A172 (cell line): ENCODE results near the gene NOS1AP. TPM values are rescaled to one million over a fixed set of nuclear protein-coding genes. Genes with fewer than 3 reads are reported as not detected.

Source experiments
- DNase-seq: peaks from one replicate; pipeline ENCODE4 v3.0.0-alpha.2; 2015; ENCODE audit warnings: low spot score
- total RNA-seq: library from RNA; depleted of rRNA; stranded (reverse); fragments of >200 nt; shearing (Covaris generic); gene quantifications from 2 replicates; pipeline ENCODE4 v1.2.3, GENCODE V29; 2014

The NOS1AP gene
- total RNA-seq, 1 experiment from 2014 or later, result 2.4 TPM

DNA sequence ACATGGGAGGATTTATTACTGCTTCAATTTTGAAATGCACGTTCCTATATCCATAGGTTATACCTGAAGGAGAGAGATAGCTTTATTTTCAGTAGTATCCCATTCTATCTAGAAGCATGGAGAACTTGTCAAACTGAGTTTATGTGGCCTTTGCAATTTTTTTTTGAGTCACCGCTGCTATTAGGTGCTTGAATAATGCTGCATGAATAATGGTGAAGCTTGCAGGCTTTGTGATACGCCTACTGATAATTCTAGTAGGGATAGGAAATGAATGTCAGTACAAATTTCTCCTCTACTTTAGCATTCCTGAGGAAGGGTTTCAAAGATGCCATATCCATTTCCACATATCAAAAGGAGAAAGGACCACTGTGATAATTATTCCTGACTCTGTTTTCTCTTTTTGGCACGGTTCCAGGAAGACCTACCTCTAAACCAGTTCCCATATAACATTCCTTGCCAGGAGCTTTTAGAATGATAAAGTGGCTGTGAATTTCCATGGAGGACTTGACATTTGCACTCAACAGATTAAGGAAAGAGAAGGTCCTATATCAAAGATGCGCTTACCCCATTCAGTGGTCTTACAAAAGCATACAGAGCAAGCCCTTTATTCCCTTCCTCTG is 223.7 kb downstream of the NOS1AP start:
- no peak for DNase-seq

DNA sequence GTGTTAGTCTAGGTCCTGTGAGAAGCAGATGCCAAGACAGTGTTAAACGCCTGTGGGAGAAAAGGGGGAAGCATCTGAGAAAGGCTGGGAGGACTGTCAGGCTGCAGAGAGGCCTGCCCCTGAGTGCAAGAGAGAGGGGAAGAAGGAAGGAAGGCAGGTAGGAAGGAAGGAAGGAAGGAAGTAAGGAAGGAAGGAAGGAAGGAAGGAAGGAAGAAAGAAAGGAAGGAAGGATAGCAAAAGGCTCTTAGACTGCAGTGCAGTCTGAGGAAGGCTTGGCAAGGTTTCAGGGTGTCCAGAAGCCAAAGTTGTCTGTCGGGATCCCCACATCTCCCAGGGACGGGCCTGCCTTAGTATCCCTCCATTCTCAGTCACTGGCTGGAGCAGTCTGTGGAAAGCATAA is 224.5 kb downstream of the NOS1AP start:
- no peak for DNase-seq

DNA sequence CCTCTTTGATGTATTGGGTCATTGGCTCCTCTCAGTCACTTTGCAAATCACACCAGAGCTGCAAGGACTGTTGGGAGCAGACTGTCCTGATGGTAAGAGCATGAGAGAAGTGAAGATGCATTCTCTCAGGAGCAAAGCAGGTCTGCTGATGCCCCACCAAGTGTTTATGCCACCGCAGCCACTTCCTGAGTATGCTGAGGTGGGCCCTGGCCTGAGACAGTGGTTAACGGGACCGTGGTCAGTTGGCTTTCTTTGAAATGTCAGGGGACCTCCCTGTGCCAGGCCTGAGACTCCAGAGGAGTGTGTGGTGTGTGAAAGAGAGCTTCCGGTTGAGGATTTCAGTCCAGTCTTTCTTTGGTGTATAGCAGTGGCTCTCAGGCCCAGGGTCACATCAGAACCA is 227.7 kb downstream of the NOS1AP start:
- DNase-seq, result no peak

DNA sequence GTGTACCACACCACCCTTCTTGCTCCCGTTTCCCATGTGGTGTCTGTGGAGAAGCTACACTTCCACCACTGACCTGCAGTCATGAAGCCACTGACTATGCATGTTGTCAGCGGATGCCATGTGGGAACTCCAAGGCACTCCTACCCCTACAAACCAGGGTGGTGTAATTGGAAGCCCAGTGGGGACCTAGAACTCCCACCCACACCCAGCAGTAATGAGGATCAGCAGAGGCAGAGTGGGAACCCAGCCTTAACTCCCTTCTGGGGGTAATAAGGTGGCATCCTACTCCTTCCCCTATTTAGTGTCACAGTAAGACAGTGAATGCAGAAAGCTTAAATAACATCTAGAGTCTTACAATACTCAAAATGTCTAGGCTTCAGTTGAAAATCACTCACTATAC is 228.8 kb downstream of the NOS1AP start:
- DNase-seq, result no peak

DNA sequence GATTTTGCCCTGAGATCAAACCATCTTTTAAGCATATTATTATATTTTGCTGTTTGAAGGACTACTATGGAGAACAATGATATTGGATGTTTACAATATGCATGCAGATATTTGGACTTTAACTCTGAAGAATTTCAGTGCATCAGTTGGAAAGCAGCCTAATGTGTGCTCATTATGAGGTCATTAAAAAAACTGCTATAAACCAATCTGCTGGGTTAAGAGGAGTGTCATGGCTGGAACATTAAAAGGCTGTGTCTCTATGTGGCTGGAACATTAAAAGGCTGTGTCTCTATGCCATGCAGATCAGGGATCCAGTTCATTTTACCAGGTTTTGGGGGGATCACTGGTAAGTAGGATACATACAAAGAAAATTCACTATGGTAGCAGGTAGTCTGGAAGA is 229.5 kb downstream of the NOS1AP start:
- DNase-seq, result no peak

DNA sequence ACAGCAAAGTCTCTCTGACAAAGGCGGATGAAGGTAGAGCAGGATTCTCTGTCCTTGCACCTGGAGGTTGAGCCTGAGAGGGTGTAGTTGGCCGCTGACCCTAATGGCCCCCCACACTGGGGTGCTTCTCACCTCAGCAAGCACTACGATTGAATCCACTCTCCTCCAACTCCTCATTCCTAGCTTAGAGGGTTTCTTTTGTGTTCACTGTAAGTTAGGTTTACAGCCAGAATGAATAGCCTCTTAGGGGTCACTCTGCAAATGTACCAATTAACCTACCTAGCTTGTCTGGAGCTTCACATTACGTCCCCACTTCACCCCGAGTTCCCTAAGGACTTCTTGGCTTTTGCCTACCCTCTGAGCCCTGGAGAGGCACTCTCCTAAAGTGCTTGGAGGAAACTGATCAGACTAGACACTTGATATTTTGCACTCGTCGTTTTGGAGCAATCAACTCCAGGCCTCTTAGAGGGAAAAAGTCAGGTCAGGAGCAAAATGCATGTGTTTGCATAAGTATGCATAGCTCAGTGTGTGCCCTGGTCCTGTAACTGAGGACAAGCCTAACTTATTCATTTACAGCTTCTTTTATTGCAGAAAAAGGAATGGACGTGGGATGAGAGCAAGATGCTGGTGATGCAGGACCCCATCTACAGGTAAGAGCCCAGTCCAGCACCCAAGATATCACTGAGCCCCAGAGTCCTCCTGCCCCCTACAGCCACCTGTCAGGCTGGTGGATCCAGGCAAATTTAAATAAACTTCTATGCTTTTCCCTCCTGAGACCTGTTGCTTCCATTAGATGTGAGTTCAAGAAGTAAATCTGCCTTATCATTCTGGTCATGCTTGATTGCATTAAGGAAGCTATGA is 230.8 kb downstream of the NOS1AP start:
- DNase-seq, result no peak

DNA sequence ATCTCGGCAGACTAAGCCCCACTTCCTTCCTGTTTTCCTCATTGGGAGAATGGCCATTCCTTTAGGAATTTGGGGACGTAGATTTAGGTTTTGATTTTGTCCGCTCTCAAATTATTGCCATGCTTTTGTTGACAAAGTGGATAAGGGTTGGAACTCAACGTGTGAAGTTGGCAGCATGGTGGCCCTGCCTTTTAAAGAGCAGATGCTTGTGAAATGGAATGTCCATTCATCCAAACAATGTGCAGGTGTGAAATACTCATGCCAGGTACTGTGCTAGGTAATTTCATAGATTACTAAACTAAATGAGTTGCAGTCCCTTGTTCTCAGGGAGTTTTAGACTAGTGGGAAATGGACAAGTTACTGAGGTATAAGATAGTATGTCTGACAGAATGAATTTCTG is 232.2 kb downstream of the NOS1AP start:
- no peak for DNase-seq

DNA sequence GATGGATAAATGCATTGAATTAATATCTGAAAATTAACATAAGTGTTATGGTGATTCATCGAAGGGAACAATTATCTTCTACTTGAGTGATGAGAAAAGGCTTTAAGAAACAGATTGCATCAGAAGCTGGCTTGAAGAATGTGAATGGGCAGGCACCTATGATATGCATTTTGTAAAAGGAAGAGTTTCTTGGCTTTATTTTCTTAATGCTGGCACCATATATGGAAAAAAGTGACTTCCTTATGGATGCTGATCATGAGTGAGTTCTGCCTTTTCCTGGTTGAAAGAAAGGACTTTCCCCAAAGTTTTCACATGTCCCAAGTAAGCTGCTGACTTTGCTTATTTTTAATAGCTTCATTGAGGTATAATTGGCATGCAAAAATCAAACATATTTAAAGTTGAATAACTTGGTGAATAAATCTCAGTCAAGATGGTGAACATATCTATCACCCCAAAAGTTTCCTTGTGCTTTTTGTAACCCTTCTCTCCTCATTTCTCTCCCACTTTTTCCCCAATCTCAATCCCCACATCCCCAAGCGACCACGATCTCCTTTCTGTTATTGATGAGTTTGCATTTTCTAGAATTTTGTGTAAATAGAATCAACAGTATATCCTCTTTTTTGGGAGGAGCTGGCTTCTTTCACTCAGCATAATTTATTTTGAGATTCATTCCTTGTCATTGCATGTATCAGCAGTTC is 233.0 kb downstream of the NOS1AP start:
- no peak for DNase-seq

DNA sequence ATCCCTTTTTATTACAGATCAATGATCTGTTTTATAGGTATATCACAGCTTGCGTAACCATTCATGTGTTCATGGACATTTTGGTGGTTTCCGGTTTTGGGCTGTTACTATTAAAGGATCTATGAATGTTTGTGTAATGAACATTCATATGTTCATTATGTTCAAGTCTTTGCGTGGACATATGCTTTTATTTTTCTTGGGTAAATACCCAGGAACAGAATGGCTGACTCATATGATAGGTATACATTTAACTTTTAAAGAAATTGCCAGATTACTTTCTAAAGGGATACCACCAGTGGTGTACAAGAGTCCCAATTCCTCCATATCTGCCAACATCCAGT is 233.5 kb downstream of the NOS1AP start:
- no peak for DNase-seq

DNA sequence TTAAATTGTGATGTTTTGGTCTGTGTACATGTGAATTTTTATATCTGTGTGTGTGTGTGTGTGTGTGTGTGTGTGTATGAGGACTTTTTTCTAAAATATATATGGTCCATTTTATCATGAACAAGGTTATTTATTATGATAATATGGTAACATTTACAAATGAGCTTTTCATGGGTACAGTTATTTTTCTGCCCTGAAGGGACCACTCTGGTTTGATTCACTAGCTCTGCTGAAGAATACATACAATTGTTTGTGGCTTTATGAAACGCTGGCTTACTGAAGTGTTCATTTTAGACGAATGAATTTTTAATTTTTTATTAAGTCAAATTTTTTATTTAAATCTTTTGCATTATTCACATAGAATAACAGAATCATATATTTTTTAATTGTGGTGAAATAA is 235.2 kb downstream of the NOS1AP start:
- no peak for DNase-seq

DNA sequence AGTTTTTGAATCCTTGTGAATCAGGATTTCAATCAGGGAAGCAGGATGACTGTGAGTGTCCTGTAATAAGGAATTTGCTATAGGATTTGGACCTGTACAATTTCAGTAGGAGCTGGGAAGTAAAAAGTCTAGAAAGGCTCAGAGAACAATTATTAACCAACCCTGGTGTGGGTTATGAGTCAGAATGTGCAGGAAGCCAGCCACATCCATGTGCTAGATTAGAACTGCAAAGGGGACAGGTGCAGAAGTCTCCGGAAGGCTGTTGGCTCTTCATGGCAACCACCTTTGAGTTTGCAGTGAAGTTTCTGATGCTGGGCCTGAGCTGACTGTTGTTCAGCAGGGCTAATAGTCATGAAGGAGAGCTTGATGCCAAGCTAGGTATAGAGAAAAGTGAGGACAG is 236.5 kb downstream of the NOS1AP start:
- peak; percentile 38 for DNase-seq

DNA sequence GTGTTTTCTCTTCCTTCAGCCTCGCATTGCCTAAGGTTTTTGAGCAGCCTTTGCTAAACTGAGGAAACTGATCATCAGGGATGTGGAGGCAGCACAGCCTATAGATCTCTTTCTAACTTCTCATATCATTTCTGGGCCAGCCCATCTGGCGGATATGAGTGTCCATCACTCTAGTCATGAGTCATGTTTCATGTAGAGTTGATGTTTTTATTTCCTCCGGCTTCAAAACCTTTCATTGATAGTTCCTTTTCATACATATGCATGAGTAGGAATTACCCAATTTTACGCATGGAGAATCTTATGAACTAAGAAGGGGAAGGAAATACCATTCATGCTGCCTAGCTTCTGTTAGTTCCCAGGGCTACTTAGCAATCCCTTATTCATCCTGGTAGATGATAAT is 240.8 kb downstream of the NOS1AP start:
- no peak for DNase-seq

DNA sequence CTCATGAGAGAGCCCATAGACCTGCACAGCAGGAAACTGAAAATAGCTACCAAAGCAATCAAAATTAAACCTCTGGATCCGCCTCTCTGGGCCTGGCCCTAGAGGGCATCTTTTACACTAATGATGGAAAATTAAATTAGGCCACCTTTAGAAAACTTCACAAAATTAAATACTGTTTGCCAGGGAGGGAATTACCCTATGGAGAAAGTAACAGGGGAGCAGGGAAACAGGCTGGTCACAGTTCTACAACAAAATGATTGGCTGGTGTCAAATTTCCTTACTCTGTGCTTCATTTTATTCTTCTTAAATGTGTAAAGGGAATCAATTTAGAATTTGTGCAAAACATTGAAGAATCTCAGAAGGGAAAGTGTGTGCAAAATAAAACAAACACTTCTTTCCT is 244.7 kb downstream of the NOS1AP start:
- no peak for DNase-seq

DNA sequence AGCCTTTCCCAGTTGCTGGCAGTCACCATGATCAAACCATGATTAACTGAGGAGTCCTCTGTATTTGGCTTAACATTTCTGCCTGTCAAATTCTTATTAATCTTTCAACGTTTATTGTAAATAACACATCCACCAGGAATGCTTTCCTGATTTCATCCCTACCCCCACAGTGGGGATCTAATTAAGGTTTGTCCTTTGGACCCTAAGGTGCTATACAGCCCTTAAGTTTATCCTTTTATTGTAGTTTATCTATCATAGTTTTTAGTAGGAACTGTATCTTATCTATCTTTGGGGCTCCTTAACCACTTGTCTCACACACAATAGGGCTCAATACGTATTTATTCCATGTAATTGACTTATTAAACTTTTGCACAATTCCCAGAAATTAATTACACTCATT is 246.2 kb downstream of the NOS1AP start:
- DNase-seq, result no peak

DNA sequence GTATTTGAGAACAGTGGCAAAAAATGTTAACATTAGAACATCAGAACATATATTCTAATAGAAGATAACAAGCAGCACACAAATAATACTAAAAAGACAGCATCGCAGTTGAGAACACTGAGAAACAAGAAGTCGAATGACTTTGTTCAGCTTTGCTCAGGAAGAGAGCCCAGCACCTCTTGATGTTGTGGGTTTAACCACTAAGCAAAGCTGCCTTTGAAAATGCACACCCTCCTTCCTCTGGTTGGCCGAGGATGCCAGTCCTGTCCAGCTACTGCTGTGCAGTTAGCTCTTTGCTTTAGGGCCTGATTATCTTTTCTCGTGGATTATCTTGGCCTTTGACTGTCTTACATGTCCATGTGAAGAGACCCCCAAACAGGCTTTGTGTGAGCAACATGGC is 246.7 kb downstream of the NOS1AP start:
- no peak for DNase-seq

DNA sequence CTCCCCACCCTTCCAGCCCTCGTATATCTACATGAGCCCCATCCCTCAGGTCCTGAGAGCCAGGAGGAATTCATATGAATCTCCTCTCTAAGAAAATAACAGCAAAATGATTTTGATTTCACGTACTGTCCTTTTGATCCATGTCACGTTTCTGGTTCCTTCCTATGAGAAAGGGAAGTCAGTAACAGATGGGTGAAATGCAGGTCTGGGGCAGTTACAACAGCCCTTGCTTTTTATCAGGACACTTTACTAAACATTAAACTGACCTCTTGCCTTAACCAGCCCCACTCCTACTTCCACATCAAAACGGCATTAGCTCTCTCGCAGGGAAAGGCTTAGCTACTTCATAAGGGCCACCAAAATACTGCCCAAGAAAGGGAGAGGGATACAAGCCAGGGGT is 248.1 kb downstream of the NOS1AP start:
- DNase-seq, result no peak

DNA sequence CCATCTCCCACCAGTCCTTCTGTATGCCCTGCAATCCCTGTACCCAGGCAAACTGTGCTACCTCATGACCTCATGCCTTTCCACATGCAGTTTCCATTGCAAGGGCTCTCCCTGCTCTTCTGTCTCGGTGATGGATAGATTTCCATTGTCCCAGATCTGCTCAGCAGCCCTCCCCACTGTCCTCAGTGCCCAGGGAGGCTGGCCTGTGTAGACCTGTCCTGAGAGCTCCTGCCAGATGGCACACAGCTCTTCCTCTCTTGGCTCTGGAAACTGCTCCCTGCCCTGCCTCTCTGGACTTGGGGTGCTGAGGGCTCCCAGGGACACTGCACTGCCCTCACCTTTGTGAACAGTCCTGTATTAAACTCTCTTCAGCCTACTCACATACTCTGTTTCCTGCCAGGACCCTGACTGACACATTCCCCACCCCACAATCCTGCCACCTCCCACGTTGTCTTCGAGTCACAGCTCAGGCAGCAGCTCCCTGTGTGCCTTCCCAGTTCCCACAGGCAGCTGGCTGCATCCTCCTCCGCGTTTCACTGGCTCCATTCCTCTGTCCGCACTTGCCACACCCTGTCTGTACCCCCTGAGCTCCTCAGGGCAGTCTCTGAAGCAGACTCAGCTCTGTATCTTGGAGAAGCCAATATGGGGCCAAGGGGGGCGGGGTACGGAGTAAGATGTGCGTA is 250.1 kb downstream of the NOS1AP start:
- peak; percentile 51 for DNase-seq

DNA sequence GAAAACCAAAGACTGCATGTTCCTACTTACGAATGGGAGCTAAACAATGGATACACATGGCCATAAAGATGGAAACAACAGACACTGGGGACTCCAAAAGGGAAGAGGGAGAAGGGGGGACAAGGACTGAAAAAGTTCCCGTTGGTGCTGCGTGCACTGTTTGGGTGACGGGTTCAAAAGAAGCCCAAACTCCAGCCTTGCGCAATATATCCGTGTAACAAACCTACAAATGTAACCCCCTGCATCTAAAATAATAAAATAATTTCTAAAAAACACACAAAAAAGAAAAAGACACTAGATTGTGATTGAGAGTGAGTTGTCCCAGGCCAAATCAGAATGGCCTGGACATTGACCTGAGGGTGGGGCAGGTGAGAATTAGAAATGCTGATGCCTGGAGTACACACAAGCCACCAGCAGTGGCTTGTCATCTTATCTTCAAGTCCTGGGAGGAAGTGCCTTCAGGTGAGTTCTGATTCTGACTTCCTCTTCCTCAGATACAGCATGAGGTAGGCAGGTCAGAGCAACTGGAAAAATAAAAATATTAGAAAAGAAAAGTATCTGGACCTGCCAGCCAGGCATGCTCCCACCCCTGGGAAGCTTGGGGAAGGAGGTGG is 252.4 kb downstream of the NOS1AP start:
- no peak for DNase-seq

DNA sequence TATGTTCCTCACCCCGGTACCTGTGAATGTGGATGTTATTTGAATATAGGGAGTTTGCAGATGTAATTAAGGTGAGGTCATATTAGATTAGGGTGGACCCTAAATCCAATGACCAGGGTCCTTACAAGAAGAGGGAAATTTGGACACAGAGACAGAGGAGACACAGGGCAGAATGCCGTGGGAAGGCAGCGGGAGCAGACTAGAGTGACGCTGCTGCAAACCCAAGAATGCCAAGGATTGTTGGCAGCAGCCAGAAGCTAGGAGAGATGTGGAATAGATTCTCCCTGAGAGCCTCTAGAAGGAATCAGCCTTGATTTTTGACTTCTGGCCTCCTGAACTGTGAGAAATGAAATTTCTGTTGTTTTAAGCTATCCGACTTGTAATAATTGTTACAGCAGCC is 253.5 kb downstream of the NOS1AP start:
- no peak for DNase-seq

DNA sequence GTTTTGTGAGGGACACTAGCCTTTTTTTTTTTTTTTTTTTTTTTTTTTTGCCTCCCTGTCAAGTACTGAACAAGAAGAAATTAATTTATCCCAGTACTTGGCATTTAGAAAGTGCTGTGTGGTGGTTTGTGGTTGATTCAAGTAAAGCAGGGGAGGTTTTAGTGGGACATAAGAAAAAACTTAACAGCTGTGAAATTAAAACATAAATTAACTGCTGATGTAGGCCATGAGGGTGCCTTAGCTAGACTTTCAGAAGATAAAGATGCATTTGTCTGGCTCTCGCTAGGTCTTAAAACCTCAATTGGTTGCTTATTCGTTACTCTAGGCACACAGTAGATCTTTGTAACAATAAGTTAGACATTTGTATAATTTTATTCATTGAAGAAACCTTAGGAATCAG is 254.9 kb downstream of the NOS1AP start:
- no peak for DNase-seq

DNA sequence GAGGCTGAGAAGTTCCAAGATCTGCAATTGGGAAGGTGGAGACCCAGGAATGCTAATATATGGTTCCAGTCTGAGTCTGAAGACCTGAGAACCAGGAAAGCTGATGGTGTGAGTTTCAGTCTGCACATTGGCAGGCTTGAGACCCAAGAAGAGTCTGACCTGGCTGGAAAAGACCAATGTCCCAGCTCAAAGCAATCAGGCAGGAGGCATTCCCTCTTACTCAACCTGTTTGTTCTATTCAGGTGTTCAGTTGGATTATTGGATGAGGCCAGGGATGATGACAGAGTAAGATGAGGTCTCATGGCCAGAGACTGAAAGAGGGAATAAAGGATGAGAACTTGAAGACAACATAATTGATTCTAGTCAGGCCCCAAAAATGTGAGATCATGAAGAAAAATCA is 257.1 kb downstream of the NOS1AP start:
- no peak for DNase-seq

DNA sequence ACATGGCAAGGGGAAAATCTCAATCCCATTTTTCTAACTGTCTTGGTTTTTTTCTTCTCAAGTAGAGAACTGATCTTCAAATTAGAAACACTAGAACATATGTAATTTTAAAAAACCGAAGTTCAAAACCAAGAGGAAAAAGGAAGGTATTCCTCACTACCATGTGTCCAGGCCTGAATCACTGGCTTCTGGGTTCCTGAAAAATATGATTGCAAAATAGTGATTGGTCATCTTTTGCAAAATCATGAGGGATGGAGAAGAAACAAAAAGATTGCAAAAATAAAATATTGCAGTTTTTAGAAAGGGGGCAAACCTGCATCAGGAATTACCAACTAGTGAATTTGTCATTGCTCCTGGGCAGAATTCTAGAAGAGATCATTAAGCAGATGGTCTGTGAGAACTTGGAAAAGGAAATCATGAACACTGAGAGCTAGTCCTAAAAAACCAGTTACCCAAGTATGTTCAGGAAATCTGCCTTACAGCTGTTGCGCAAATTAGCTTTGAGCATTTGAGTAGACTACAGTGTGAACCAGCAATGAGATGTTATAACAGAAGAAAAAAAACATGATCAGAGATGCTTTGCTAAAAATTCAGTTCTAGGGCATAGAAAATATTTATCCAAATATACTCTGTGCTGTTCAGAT is 257.8 kb downstream of the NOS1AP start:
- DNase-seq, result no peak
